ENCODE measurements around the gene ARAP1. TPM values are rescaled to one million over a fixed set of nuclear protein-coding genes. Genes with fewer than 3 reads are reported as not detected.

The ARAP1 gene
- total RNA-seq (2022) (53.0 and 61.3 TPM in 2 replicates), Bru-seq, nascent RNA (percentile 52 among the genes with signal in this experiment), BruChase-seq, experiment 1, labeled RNA remaining after a 6-hour chase (percentile 61 among the genes with signal in this experiment), BruChase-seq, experiment 2, labeled RNA remaining after a 2-hour chase (percentile 60 among the genes with signal in this experiment)
- long read RNA-seq, full-length matches to known transcripts = 11 of 33 reads
- long read RNA-seq, partial matches to known transcripts = 10 of 33 reads
- long read RNA-seq, other reads (novel, unspliced or antisense) = 12 of 33 reads

GRCh38 chr11:72752088-72752914 lies at the start of gene ARAP1:
Gene ARAP1, minus strand, starts transcription at chr11:72752408. Its CDS starts 25,280 bp downstream, at chr11:72727128.
- Mint-ChIP-seq H3K9me3 (ENCODE audit: low read depth, unreplicated experiment) (no peaks in the 10 kb centered on the region), H3K27me3 (ENCODE audit: unreplicated experiment) (no peaks in the 10 kb centered on the region), H3K36me3 (ENCODE audit: insufficient read depth, unreplicated experiment) (peaks cover 49% of the 10 kb centered on the region), H3K4me1 (ENCODE audit: low read depth, unreplicated experiment) (peaks cover 21% of the 10 kb centered on the region), H3K4me3 (ENCODE audit: low read depth, unreplicated experiment) (peak within 1 kb of the TSS; percentile 78), H3K27ac (ENCODE audit: unreplicated experiment) (peak within 1 kb of the TSS; percentile 92)
- BruUV-seq (replicated peaks) = TSS peak; percentile 30
- peak; percentile 73 for DNase-seq
- TF ChIP-seq CTCF (IDR thresholded peaks at IDR 0.05; ENCODE audit: unreplicated experiment) = no peak
- CTCF ChIA-PET = interaction anchor here (0.6 to 1.3 kb wide), 2 partner anchors 27 to 68 kb away, joined by 3 to 4 read pairs; no protein-coding TSS in a partner anchor
- intact Hi-C loops (cut with micrococcal nuclease; ENCODE audit: unreplicated experiment) = no loop called here

GRCh38 chr11:72799441-72799840 lies 47.2 kb upstream of the ARAP1 start:
- no peak for TF ChIP-seq CTCF (IDR thresholded peaks at IDR 0.05; ENCODE audit: unreplicated experiment)
- BruUV-seq (replicated peaks) = no TSS peak
- intact Hi-C loops (cut with micrococcal nuclease; ENCODE audit: unreplicated experiment) = no loop called here
- Mint-ChIP-seq H3K27ac (ENCODE audit: unreplicated experiment) (no peak overlapping the region), H3K4me1 (ENCODE audit: low read depth, unreplicated experiment) (peaks cover 4% of the 10 kb centered on the region), H3K9me3 (ENCODE audit: low read depth, unreplicated experiment) (no peaks in the 10 kb centered on the region), H3K36me3 (ENCODE audit: insufficient read depth, unreplicated experiment) (no peaks in the 10 kb centered on the region), H3K27me3 (ENCODE audit: unreplicated experiment) (no peaks in the 10 kb centered on the region), H3K4me3 (ENCODE audit: low read depth, unreplicated experiment) (no peak overlapping the region)
- CTCF ChIA-PET = interaction anchor here (0.7 kb wide), 1 partner anchor 373 kb away, joined by 5 read pairs; no protein-coding TSS in a partner anchor
- no peak for DNase-seq

- BruUV-seq (replicated peaks) = no TSS peak
- DNase-seq = no peak
- H3K9me3 Mint-ChIP-seq (ENCODE audit: low read depth, unreplicated experiment) = no peaks in the 10 kb centered on the region
- no peaks in the 10 kb centered on the region for H3K27me3 Mint-ChIP-seq (ENCODE audit: unreplicated experiment)
- no peak overlapping the region for H3K27ac Mint-ChIP-seq (ENCODE audit: unreplicated experiment)
- peaks cover 15% of the 10 kb centered on the region for H3K4me1 Mint-ChIP-seq (ENCODE audit: low read depth, unreplicated experiment)
- CTCF ChIA-PET = interaction anchor here (0.7 kb wide), 1 partner anchor 591 kb away, joined by 3 read pairs; no protein-coding TSS in a partner anchor
- TF ChIP-seq CTCF (IDR thresholded peaks at IDR 0.05; ENCODE audit: unreplicated experiment) = no peak
- intact Hi-C loops (cut with micrococcal nuclease; ENCODE audit: unreplicated experiment) = no loop called here
- H3K36me3 Mint-ChIP-seq (ENCODE audit: insufficient read depth, unreplicated experiment) = peaks cover 7% of the 10 kb centered on the region
- no peak overlapping the region for H3K4me3 Mint-ChIP-seq (ENCODE audit: low read depth, unreplicated experiment)
Measured at GRCh38 chr11:72798361-72798760, 46.2 kb upstream of the ARAP1 start.

GRCh38 chr11:72793425-72794367 lies 41.5 kb upstream of the ARAP1 start, which contains the start of gene STARD10:
Gene STARD10, minus strand, starts transcription at chr11:72794047. Its CDS starts 12,866 bp downstream, at chr11:72781181.
- Mint-ChIP-seq H3K27me3 (ENCODE audit: unreplicated experiment) (no peaks in the 10 kb centered on the region), H3K36me3 (ENCODE audit: insufficient read depth, unreplicated experiment) (peaks cover 7% of the 10 kb centered on the region), H3K27ac (ENCODE audit: unreplicated experiment) (peak within 1 kb of the TSS; percentile 89), H3K9me3 (ENCODE audit: low read depth, unreplicated experiment) (no peaks in the 10 kb centered on the region), H3K4me3 (ENCODE audit: low read depth, unreplicated experiment) (peak within 1 kb of the TSS; percentile 92), H3K4me1 (ENCODE audit: low read depth, unreplicated experiment) (peaks cover 26% of the 10 kb centered on the region)
- CTCF ChIA-PET = interaction anchor here (0.6 to 2.7 kb wide), 9 partner anchors 12 to 320 kb away, joined by 3 to 48 read pairs (median 3); no protein-coding TSS in a partner anchor
- intact Hi-C loops (cut with micrococcal nuclease; ENCODE audit: unreplicated experiment) = loop anchor here (1.0 kb wide), 1 partner anchor 68 kb away; no protein-coding TSS in a partner anchor
- BruUV-seq (replicated peaks) = TSS peak; percentile 89
- peak; percentile 94 for TF ChIP-seq CTCF (IDR thresholded peaks at IDR 0.05; ENCODE audit: unreplicated experiment)
- DNase-seq = peak; percentile 93
